Measurements from ENCODE around the gene MICALL2.

Gene MICALL2

GRCh38 chr7:1485156-1485555 is 25.9 kb upstream of the MICALL2 start:
- no peak for DNase-seq (ENCODE audit: insufficient read length, low spot score)
- TF ChIP-seq CTCF (IDR thresholded peaks at IDR 0.05; ENCODE audit: insufficient read depth, missing control alignments) = no peak
- FAIRE-seq = no peak

- FAIRE-seq = no peak
- no peak for DNase-seq (ENCODE audit: insufficient read length, low spot score)
- no peak for TF ChIP-seq CTCF (IDR thresholded peaks at IDR 0.05; ENCODE audit: insufficient read depth, missing control alignments)
Observed at GRCh38 chr7:1484569-1484968, 25.3 kb upstream of the MICALL2 start.

- TF ChIP-seq CTCF (IDR thresholded peaks at IDR 0.05; ENCODE audit: insufficient read depth, missing control alignments) = no peak
- no peak for DNase-seq (ENCODE audit: insufficient read length, low spot score)
- no peak for FAIRE-seq
Observed at GRCh38 chr7:1483536-1484505, 24.6 kb upstream of the MICALL2 start.

- FAIRE-seq = no peak
Observed at GRCh38 chr7:1483079-1483478, 23.8 kb upstream of the MICALL2 start.

GRCh38 chr7:1481300-1481699 is 22.0 kb upstream of the MICALL2 start:
- no peak for FAIRE-seq
- TF ChIP-seq CTCF (IDR thresholded peaks at IDR 0.05; ENCODE audit: insufficient read depth, missing control alignments) = no peak
- DNase-seq (ENCODE audit: insufficient read length, low spot score) = no peak

More at GRCh38 chr7:1483079-1483478, 23.8 kb upstream of the MICALL2 start:
- no peak for TF ChIP-seq CTCF (IDR thresholded peaks at IDR 0.05; ENCODE audit: insufficient read depth, missing control alignments)
- no peak for DNase-seq (ENCODE audit: insufficient read length, low spot score)

GRCh38 chr7:1480670-1481069 is 21.4 kb upstream of the MICALL2 start:
- no peak for TF ChIP-seq CTCF (IDR thresholded peaks at IDR 0.05; ENCODE audit: insufficient read depth, missing control alignments)
- FAIRE-seq = no peak

GRCh38 chr7:1479287-1479686 is 20.0 kb upstream of the MICALL2 start:
- no peak for DNase-seq (ENCODE audit: insufficient read length, low spot score)
- no peak for FAIRE-seq
- TF ChIP-seq CTCF (IDR thresholded peaks at IDR 0.05; ENCODE audit: insufficient read depth, missing control alignments) = no peak

More at GRCh38 chr7:1480670-1481069, 21.4 kb upstream of the MICALL2 start:
- DNase-seq (ENCODE audit: insufficient read length, low spot score) = no peak

Data from D721Med (cell line).